NCI-H2029 (cell line): ENCODE results near the gene BMPR1B.
A peak's percentile ranks its signal among the peaks of the same experiment; 100 is the strongest.

Experiments used
- DNase-seq: peaks from one replicate; lab custom pipeline; 2025; lab: John Stamatoyannopoulos, UW

The BMPR1B gene

GRCh38 chr4:94757192-94758140 is at the start of gene BMPR1B:
BMPR1B (plus strand) TSS chr4:94757955; CDS start chr4:95104425, 346,470 bp downstream.
- DNase-seq: no peak

- DNase-seq: no peak
Measured at GRCh38 chr4:94711635-94712034, 46.1 kb upstream of the BMPR1B start.

- DNase-seq: no peak
Measured at GRCh38 chr4:94714365-94715160, 43.2 kb upstream of the BMPR1B start.

GRCh38 chr4:94715726-94716125 is 42.0 kb upstream of the BMPR1B start:
- no peak for DNase-seq

GRCh38 chr4:94721310-94721709 is 36.4 kb upstream of the BMPR1B start:
- DNase-seq: no peak

GRCh38 chr4:94722270-94722669 is 35.5 kb upstream of the BMPR1B start:
- DNase-seq: no peak

GRCh38 chr4:94722748-94723147 is 35.0 kb upstream of the BMPR1B start:
- DNase-seq: peak; percentile 12

GRCh38 chr4:94724016-94724790 is 33.6 kb upstream of the BMPR1B start:
- no peak for DNase-seq

GRCh38 chr4:94726524-94727123 is 31.1 kb upstream of the BMPR1B start:
- no peak for DNase-seq

- no peak for DNase-seq
Measured at GRCh38 chr4:94728056-94728766, 29.5 kb upstream of the BMPR1B start.

GRCh38 chr4:94732358-94732698 is 25.4 kb upstream of the BMPR1B start:
- DNase-seq: no peak

- DNase-seq: no peak
Measured at GRCh38 chr4:94739741-94740140, 18.0 kb upstream of the BMPR1B start.

- DNase-seq: no peak
Measured at GRCh38 chr4:94741304-94741703, 16.5 kb upstream of the BMPR1B start.

GRCh38 chr4:94743838-94744237 is 13.9 kb upstream of the BMPR1B start:
- DNase-seq: no peak

GRCh38 chr4:94744850-94745249 is 12.9 kb upstream of the BMPR1B start:
- DNase-seq: no peak

GRCh38 chr4:94746746-94747145 is 11.0 kb upstream of the BMPR1B start:
- no peak for DNase-seq

GRCh38 chr4:94758141-94758699 is 465 bp downstream of the BMPR1B start:
- no peak for DNase-seq

GRCh38 chr4:94758700-94759399 is 1.1 kb downstream of the BMPR1B start:
- no peak for DNase-seq

- no peak for DNase-seq
Measured at GRCh38 chr4:94759767-94760211, 2.0 kb downstream of the BMPR1B start.

- DNase-seq: no peak
Measured at GRCh38 chr4:94762326-94762725, 4.6 kb downstream of the BMPR1B start.
